IMR-90 (cell line): ENCODE data around the gene GALNT17. TPM values are rescaled to one million over a fixed set of nuclear protein-coding genes. Genes with fewer than 3 reads are reported as not detected.

Experiments used
- ATAC-seq: fragments of 200-7000 bp; cut with Tn5 transposase; 2 replicates; pipeline ENCODE4 v1.9.1; 2020; ENCODE audit warnings: low read depth, mild to moderate bottlenecking, moderate library complexity
- BruUV-seq: library from RNA; stranded (reverse); fragments of 400-500 nt; replicated peaks from 2 replicates; lab custom pipeline; 2021; lab: Mats Ljungman, UMichigan
- CTCF ChIA-PET: fragments of 300-600 bp; formaldehyde crosslinking; extraction: SDS; loops from one replicate; lab custom pipeline; 2021; ENCODE audit warnings: antibody characterized with exemption; lab: Yijun Ruan, JAX
- POLR2A ChIA-PET: fragments of 300-600 bp; sonication (Branson Sonifier 250); formaldehyde crosslinking; loops from one replicate; lab custom pipeline; 2022; ENCODE audit warnings: antibody characterized with exemption; ENCODE audit not compliant: unreplicated experiment; lab: Charles Lee
- DNase-seq: peaks from one replicate; pipeline ENCODE4 v3.0.0; 2013
- H2AFZ ChIP-seq: replicated peaks from 2 replicates; pipeline ENCODE3; 2013; ENCODE audit warnings: low read length, mild to moderate bottlenecking; ENCODE audit not compliant: poor library complexity
- H2AK5ac ChIP-seq: 2 replicates; pipeline ENCODE4 v1.6.1; 2013; ENCODE audit warnings: low read depth, low read length, inconsistent platforms
- H2AK9ac ChIP-seq: replicated peaks from 2 replicates; pipeline ENCODE3; 2013; ENCODE audit warnings: mild to moderate bottlenecking, low read depth, low read length, moderate library complexity; ENCODE audit not compliant: poor library complexity
- H2BK120ac ChIP-seq: 2 replicates; pipeline ENCODE4 v1.6.1; 2013; ENCODE audit warnings: low read depth, low read length, inconsistent platforms
- H2BK15ac ChIP-seq: 3 replicates; pipeline ENCODE4 v1.6.1; 2013; ENCODE audit warnings: low read depth, low read length, inconsistent platforms
- H2BK20ac ChIP-seq: 2 replicates; pipeline ENCODE4 v1.6.1; 2013; ENCODE audit warnings: low read depth, mild to moderate bottlenecking, inconsistent platforms, low read length, moderate library complexity
- H2BK5ac ChIP-seq: 2 replicates; pipeline ENCODE4 v1.6.1; 2013; ENCODE audit warnings: mild to moderate bottlenecking, low read depth, low read length, inconsistent platforms; ENCODE audit not compliant: poor library complexity, severe bottlenecking
- H3K14ac ChIP-seq: replicated peaks from 2 replicates; pipeline ENCODE4 v1.6.1; 2013; ENCODE audit warnings: low read depth, low read length, inconsistent platforms
- H3K18ac ChIP-seq: 2 replicates; pipeline ENCODE4 v1.6.1; 2013; ENCODE audit warnings: low read depth, low read length, control low read depth
- H3K23ac ChIP-seq: 2 replicates; pipeline ENCODE4 v1.6.1; 2013; ENCODE audit warnings: low read depth, low read length, inconsistent platforms
- H3K27ac ChIP-seq: 2 replicates; pipeline ENCODE4 v1.5.1; 2013; ENCODE audit warnings: mild to moderate bottlenecking, control low read depth, low read length; ENCODE audit not compliant: insufficient read depth
- H3K27me3 ChIP-seq: 2 replicates; pipeline ENCODE4 v1.6.1; 2013; ENCODE audit warnings: low read length; ENCODE audit not compliant: control insufficient read depth, insufficient read depth
- H3K36me3 ChIP-seq: 2 replicates; pipeline ENCODE4 v1.6.1; 2013; ENCODE audit warnings: low read length, mixed read lengths; ENCODE audit not compliant: control insufficient read depth, insufficient read depth
- H3K4ac ChIP-seq: 2 replicates; pipeline ENCODE4 v1.6.1; 2013; ENCODE audit warnings: low read depth, low read length, inconsistent platforms
- H3K4me1 ChIP-seq: 2 replicates; pipeline ENCODE4 v1.6.1; 2013; ENCODE audit warnings: low read length, mixed read lengths; ENCODE audit not compliant: control insufficient read depth, insufficient read depth
- H3K4me2 ChIP-seq: 2 replicates; pipeline ENCODE4 v1.6.1; 2013; ENCODE audit warnings: low read depth, mild to moderate bottlenecking, control low read depth, low read length, moderate library complexity
- H3K4me3 ChIP-seq: 2 replicates; pipeline ENCODE4 v1.5.1; 2013; ENCODE audit warnings: low read depth, mild to moderate bottlenecking, control low read depth, low read length, moderate library complexity; ENCODE audit not compliant: insufficient read depth
- H3K56ac ChIP-seq: 2 replicates; pipeline ENCODE4 v1.6.1; 2013; ENCODE audit warnings: low read length, inconsistent platforms; ENCODE audit not compliant: insufficient read depth; ENCODE audit errors: extremely low read depth
- H3K79me1 ChIP-seq, 2 experiments: 2 replicates each; pipeline ENCODE4 v1.6.1; 2013; ENCODE audit warnings: low read length in 2 of 2, inconsistent platforms in 1 of 2, low read depth in 1 of 2
- H3K9ac ChIP-seq: 2 replicates; pipeline ENCODE4 v1.6.1; 2013; ENCODE audit warnings: low read depth, low read length, control low read depth
- H3K9me1 ChIP-seq: 2 replicates; pipeline ENCODE4 v1.6.1; 2013; ENCODE audit warnings: low read length, inconsistent platforms; ENCODE audit not compliant: insufficient read depth
- H3K9me3 ChIP-seq: 2 replicates; pipeline ENCODE4 v1.6.1; 2013; ENCODE audit warnings: low read length; ENCODE audit not compliant: control insufficient read depth, insufficient read depth
- H4K20me1 ChIP-seq: 2 replicates; pipeline ENCODE4 v1.6.1; 2013; ENCODE audit warnings: low read length, inconsistent platforms; ENCODE audit not compliant: insufficient read depth
- H4K5ac ChIP-seq: 2 replicates; pipeline ENCODE4 v1.6.1; 2013; ENCODE audit warnings: mild to moderate bottlenecking, low read depth, low read length, control low read depth
- H4K8ac ChIP-seq, 2 experiments: 2 replicates each; pipeline ENCODE4 v1.6.1; 2013; ENCODE audit warnings: low read depth in 2 of 2, low read length in 2 of 2, control low read depth in 1 of 2, inconsistent platforms in 1 of 2
- H4K91ac ChIP-seq: 2 replicates; pipeline ENCODE4 v1.6.1; 2013; ENCODE audit warnings: low read depth, low read length, inconsistent platforms; ENCODE audit not compliant: insufficient read depth
- CHD1 ChIP-seq: IDR thresholded peaks from 2 replicates; pipeline ENCODE4 v1.6.1; 2012; ENCODE audit warnings: low read depth, low read length, improper control_type of control experiment
- MXI1 ChIP-seq: IDR thresholded peaks from 2 replicates; pipeline ENCODE4 v1.6.1; 2012; ENCODE audit warnings: low read depth, mild to moderate bottlenecking, low read length, moderate library complexity, borderline replicate concordance
- RCOR1 ChIP-seq: IDR thresholded peaks from 2 replicates; pipeline ENCODE4 v1.6.1; 2012; ENCODE audit warnings: mild to moderate bottlenecking, low read length, improper control_type of control experiment; ENCODE audit not compliant: insufficient replicate concordance
- RFX5 ChIP-seq: IDR thresholded peaks from 2 replicates; pipeline ENCODE4 v1.8.0; 2012; ENCODE audit warnings: low read depth, mild to moderate bottlenecking, low read length, moderate library complexity
- WGBS, 2 experiments: methylation state at CpG; one replicate each; pipeline versions ENCODE4 v1.1.5 to v1.1.7; 2013; ENCODE audit warnings: missing lambda C conversion rate in 2 of 2; ENCODE audit not compliant: insufficient read length in 1 of 2; ENCODE audit errors: extremely low coverage in 2 of 2; 5-methylcytosine and 5-hydroxymethylcytosine counted together
- dilution Hi-C: fragments of 300-500 bp; cut with HindIII; formaldehyde crosslinking; loops from one replicate; pipeline ENCODE4 v1.14.3; 2018; ENCODE audit warnings: low sequenced_read_pairs; ENCODE audit not compliant: unreplicated experiment
- in situ Hi-C: fragments of 300-500 bp; cut with MboI; formaldehyde crosslinking; loops from 3 replicates; pipeline ENCODE4 v1.14.3; 2019; ENCODE audit warnings: low sequenced_read_pairs, inconsistent platforms, mixed read lengths
- intact Hi-C: fragments of 100-400 bp; cut with micrococcal nuclease; formaldehyde crosslinking; loops from 2 replicates; pipeline ENCODE4 v1.10.0; 2022
- polyA plus RNA-seq, 3 experiments: library from polyadenylated mRNA; depleted of rRNA; stranded (reverse); fragments of >200 nt; gene quantifications; 2 replicates each; pipeline ENCODE4 v1.2.3, GENCODE V29; 2012; ENCODE audit warnings: low replicate concordance in 1 of 3
- total RNA-seq: library from RNA; depleted of rRNA; stranded (reverse); fragments of >200 nt; gene quantifications from 2 replicates; pipeline ENCODE4 v1.2.3, GENCODE V29; 2012
- TF ChIP-seq, protein P1 (sequence below): conservative IDR thresholded peaks from 2 replicates; pipeline ENCODE4 v1.5.1; 2012; ENCODE audit warnings: mild to moderate bottlenecking, low read depth, low read length, improper control_type of control experiment

The GALNT17 gene
- total and polyA plus RNA-seq, 2 of the 4 experiments (the other 2 are of a cell fraction) = not detected

DNA sequence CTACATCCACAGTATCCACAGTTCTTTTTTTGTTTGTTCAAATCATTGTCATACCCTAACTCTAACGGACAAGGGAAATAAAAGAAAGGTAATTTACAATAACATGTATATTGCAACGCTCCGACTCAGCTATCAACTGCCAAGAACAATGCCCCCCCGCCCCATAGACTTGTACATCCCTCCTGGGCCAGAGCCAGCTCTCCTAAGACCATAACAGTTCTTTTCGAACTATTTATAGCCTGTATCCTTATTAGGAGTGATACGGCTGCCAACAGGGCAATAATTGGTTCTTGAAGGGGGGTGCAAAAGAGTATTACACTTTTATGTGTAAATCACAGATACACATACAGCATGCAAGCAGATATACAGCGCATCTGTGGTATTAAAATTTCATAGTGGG, 495.7 kb downstream of the GALNT17 start:
- H3K14ac ChIP-seq = no peak overlapping the region
- no peak overlapping the region for H2AFZ ChIP-seq
- no TSS peak for BruUV-seq
- DNase-seq (no peak), ATAC-seq (no peak)
- peaks cover 22% of the 10 kb centered on the region for H3K9me3 ChIP-seq
- H3K56ac ChIP-seq = no peak overlapping the region
- H2BK5ac ChIP-seq = no peak overlapping the region
- no peak overlapping the region for H3K27ac ChIP-seq
- no peak overlapping the region for H3K4ac ChIP-seq
- H3K27me3 ChIP-seq = no peaks in the 10 kb centered on the region
- no CpG with 5 or more reads among the region's 7 CpGs for WGBS, 2 experiments
- intact Hi-C loops = no loop called here
- in situ Hi-C loops = no loop called here
- no peak overlapping the region for H2BK120ac ChIP-seq
- no peaks in the 10 kb centered on the region for H3K79me1 ChIP-seq
- H3K4me1 ChIP-seq = no peaks in the 10 kb centered on the region
- no peak overlapping the region for H3K18ac ChIP-seq
- no peak overlapping the region for H4K5ac ChIP-seq
- dilution Hi-C loops = no loop called here
- no peak overlapping the region for H4K8ac ChIP-seq
- H3K4me3 ChIP-seq = no peak overlapping the region
- H4K91ac ChIP-seq = no peak overlapping the region
- no peak overlapping the region for H3K23ac ChIP-seq
- no peak overlapping the region for H2BK15ac ChIP-seq
- H3K4me2 ChIP-seq = no peak overlapping the region
- TF ChIP-seq MXI1 (no peak), CHD1 (no peak), RCOR1 (no peak), RFX5 (no peak)
- TF ChIP-seq, protein P1, sequence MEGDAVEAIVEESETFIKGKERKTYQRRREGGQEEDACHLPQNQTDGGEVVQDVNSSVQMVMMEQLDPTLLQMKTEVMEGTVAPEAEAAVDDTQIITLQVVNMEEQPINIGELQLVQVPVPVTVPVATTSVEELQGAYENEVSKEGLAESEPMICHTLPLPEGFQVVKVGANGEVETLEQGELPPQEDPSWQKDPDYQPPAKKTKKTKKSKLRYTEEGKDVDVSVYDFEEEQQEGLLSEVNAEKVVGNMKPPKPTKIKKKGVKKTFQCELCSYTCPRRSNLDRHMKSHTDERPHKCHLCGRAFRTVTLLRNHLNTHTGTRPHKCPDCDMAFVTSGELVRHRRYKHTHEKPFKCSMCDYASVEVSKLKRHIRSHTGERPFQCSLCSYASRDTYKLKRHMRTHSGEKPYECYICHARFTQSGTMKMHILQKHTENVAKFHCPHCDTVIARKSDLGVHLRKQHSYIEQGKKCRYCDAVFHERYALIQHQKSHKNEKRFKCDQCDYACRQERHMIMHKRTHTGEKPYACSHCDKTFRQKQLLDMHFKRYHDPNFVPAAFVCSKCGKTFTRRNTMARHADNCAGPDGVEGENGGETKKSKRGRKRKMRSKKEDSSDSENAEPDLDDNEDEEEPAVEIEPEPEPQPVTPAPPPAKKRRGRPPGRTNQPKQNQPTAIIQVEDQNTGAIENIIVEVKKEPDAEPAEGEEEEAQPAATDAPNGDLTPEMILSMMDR = no peak
- POLR2A ChIA-PET = no interaction called here
- no peak overlapping the region for H2BK20ac ChIP-seq
- no peak overlapping the region for H3K9ac ChIP-seq
- CTCF ChIA-PET = interaction anchor here (0.7 kb wide), 1 partner anchor 1186 kb away, joined by 3 read pairs; no protein-coding TSS in a partner anchor
- no peak overlapping the region for H2AK5ac ChIP-seq
- H4K20me1 ChIP-seq = no peaks in the 10 kb centered on the region
- H3K36me3 ChIP-seq = no peaks in the 10 kb centered on the region
- no peak overlapping the region for H2AK9ac ChIP-seq
- H3K9me1 ChIP-seq = no peaks in the 10 kb centered on the region
